NCI-H146 (cell line): ENCODE results near the gene SYNE2.
"Not testable (repeated sequence)": the region's sequence is repeated elsewhere in the genome, so short reads cannot be mapped to it uniquely, and the experiment has no call there.

Experiments used
- DNase-seq: peaks from one replicate; lab custom pipeline; 2025; lab: John Stamatoyannopoulos, UW

The SYNE2 gene

GRCh38 chr14:64082837-64083236 lies 230.0 kb downstream of the SYNE2 start:
- no peak for DNase-seq

- DNase-seq: no peak
Measured at GRCh38 chr14:64088647-64088964, 235.8 kb downstream of the SYNE2 start.

GRCh38 chr14:64089920-64090319 lies 237.1 kb downstream of the SYNE2 start:
- peak; percentile 16 for DNase-seq

- peak; percentile 33 for DNase-seq
Measured at GRCh38 chr14:64091217-64091616, 238.4 kb downstream of the SYNE2 start.

- DNase-seq: no peak
Measured at GRCh38 chr14:64092338-64092737, 239.5 kb downstream of the SYNE2 start.

- peak; percentile 20 for DNase-seq
Measured at GRCh38 chr14:64092940-64093339, 240.1 kb downstream of the SYNE2 start.

- DNase-seq: no peak
Measured at GRCh38 chr14:64095620-64096019, 242.8 kb downstream of the SYNE2 start.

- no peak for DNase-seq
Measured at GRCh38 chr14:64098120-64098519, 245.3 kb downstream of the SYNE2 start.

GRCh38 chr14:64107438-64107837 lies 254.6 kb downstream of the SYNE2 start:
- DNase-seq: no peak

- DNase-seq: no peak
Measured at GRCh38 chr14:64109819-64110554, 257.2 kb downstream of the SYNE2 start.

GRCh38 chr14:64110802-64111201 lies 258.0 kb downstream of the SYNE2 start:
- DNase-seq: no peak

- DNase-seq: peak; percentile 49
Measured at GRCh38 chr14:64112867-64113678, 260.3 kb downstream of the SYNE2 start.

- DNase-seq: no peak
Measured at GRCh38 chr14:64114166-64114565, 261.4 kb downstream of the SYNE2 start.

GRCh38 chr14:64114796-64115195 lies 262.0 kb downstream of the SYNE2 start:
- no peak for DNase-seq

GRCh38 chr14:64115401-64115800 lies 262.6 kb downstream of the SYNE2 start:
- no peak for DNase-seq

GRCh38 chr14:64117671-64118402 lies 265.0 kb downstream of the SYNE2 start:
- no peak for DNase-seq

GRCh38 chr14:64118403-64118742 lies 265.6 kb downstream of the SYNE2 start:
- not testable (repeated sequence) for DNase-seq

GRCh38 chr14:64118892-64119291 lies 266.1 kb downstream of the SYNE2 start:
- no peak for DNase-seq

- no peak for DNase-seq
Measured at GRCh38 chr14:64119500-64119899, 266.7 kb downstream of the SYNE2 start.

- DNase-seq: no peak
Measured at GRCh38 chr14:64119980-64120379, 267.2 kb downstream of the SYNE2 start.

GRCh38 chr14:64123241-64123822 lies 270.5 kb downstream of the SYNE2 start:
- no peak for DNase-seq

- no peak for DNase-seq
Measured at GRCh38 chr14:64125270-64125669, 272.5 kb downstream of the SYNE2 start.

- no peak for DNase-seq
Measured at GRCh38 chr14:64126548-64126947, 273.7 kb downstream of the SYNE2 start.
